Tibial nerve (tissue), 4 donors: ENCODE data around the gene OR2J3. TPM values are rescaled to one million over a fixed set of nuclear protein-coding genes. Genes with fewer than 3 reads are reported as not detected.

Source experiments
- total RNA-seq, 4 donors: library from RNA; depleted of rRNA; stranded (reverse); fragments of >200 nt; gene quantifications; one replicate each; pipeline ENCODE4 v1.1.0, GENCODE V29; 2016

Gene OR2J3
- total RNA-seq, 4 donors from 2014 or later, result not detected

Other genes with a start within 250 kb of the OR2J3 start
- gene TRIM27, start 184.1 kb upstream of the OR2J3 start, total RNA-seq, result 10 to 100 TPM; 57.5 to 90.9 (median 72.4) TPM
- gene ZNF311, start 102.7 kb upstream of the OR2J3 start, total RNA-seq, result 1 to 10 TPM in 3 of 4 donors, under 1 TPM in 1; 0.84 to 3.7 (median 1.6) TPM
- gene OR2W1, start 62.9 kb upstream of the OR2J3 start, total RNA-seq, result not detected
- not detected for gene OR2B3, start 20.7 kb upstream of the OR2J3 start, total RNA-seq
- gene OR2J1, start 8.6 kb upstream of the OR2J3 start, total RNA-seq, result not detected
- gene OR2J2, start 62.8 kb downstream of the OR2J3 start, total RNA-seq, result not detected
- not detected for gene OR14J1, start 193.6 kb downstream of the OR2J3 start, total RNA-seq